Measurements from ENCODE around the gene COL5A1.

- TF ChIP-seq CTCF (IDR thresholded peaks at IDR 0.05): no peak
- no peak for TF ChIP-seq POLR2AphosphoS5 (IDR thresholded peaks at IDR 0.05)
- no peak for TF ChIP-seq POLR2A (IDR thresholded peaks at IDR 0.05)
Measured at GRCh38 chr9:134852906-134853654, 211.5 kb downstream of the COL5A1 start.

Measured in upper lobe of left lung (tissue), 4 donors.